ENCODE results near the gene TMEM119.

The TMEM119 gene

DNA sequence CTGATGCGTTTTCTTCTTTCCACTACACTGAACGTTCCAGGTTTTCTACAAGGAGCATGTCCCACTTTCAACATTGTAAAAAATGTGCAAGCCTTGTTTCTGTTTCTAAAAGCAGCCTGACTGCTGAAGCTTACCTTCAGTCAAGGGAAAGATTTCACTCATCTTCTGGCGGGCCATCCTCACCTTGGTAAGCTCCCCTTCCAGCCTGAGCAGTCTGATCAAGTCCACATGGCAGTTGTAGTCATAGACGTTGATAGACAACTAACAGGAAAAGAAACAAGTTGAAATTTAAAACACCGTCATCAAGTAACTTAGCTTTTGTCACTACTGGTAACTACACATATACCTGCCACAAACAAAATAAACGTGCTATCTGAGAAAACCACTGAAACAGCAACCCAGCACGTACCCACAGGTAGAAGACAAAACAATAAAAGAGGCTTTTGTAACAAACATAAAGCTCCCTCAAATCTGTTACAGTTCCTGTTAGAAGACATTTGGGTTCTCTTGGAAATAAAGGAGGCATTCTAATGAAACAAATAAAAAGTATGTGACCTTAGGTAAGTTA lies 48.8 kb downstream of the TMEM119 start:
- no peak overlapping the region for H3K4me3 ChIP-seq
- H3K27ac ChIP-seq: no peak overlapping the region
- H3K27me3 ChIP-seq: no peaks in the 10 kb centered on the region
- no peaks in the 10 kb centered on the region for H3K9me3 ChIP-seq
- H3K9ac ChIP-seq: no peak overlapping the region
- no peak for TF ChIP-seq Cebpa-rat (IDR thresholded peaks at IDR 0.05)
- H3K36me3 ChIP-seq: peaks cover 64% of the 10 kb centered on the region
- peaks cover 98% of the 10 kb centered on the region for H4K20me1 ChIP-seq
- no peak overlapping the region for H3K4me2 ChIP-seq
- H3K4me1 ChIP-seq: peaks cover 12% of the 10 kb centered on the region; the same call in 1 of the 2 replicates

DNA sequence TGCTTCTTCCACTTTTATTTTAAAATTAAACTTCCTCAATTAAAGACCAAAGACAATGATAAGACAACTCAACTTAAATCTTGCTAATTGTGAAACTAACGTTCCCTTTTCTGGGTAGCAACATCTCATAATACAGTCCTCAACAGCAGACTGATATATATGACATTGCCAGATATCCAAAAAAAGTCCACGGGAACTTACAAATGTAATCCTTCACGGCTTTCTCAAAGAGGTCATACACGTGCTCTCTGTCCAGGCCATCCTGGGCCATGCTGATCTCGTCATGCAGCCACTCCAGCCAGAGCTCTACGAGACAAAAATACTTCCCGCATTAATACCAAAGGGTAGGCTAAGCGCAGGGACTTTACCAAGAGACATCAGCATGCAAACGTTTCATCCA lies 50.2 kb downstream of the TMEM119 start:
- Histone ChIP-seq H3K9me3 (no peaks in the 10 kb centered on the region), H4K20me1 (peaks cover 98% of the 10 kb centered on the region), H3K4me3 (no peak overlapping the region), H3K27me3 (no peaks in the 10 kb centered on the region), H3K4me2 (no peak overlapping the region), H3K4me1 (peaks cover 12% of the 10 kb centered on the region; the same call in 1 of the 2 replicates), H3K9ac (no peak overlapping the region), H3K36me3 (peaks cover 71% of the 10 kb centered on the region), H3K27ac (no peak overlapping the region)
- TF ChIP-seq Cebpa-rat (IDR thresholded peaks at IDR 0.05): no peak

DNA sequence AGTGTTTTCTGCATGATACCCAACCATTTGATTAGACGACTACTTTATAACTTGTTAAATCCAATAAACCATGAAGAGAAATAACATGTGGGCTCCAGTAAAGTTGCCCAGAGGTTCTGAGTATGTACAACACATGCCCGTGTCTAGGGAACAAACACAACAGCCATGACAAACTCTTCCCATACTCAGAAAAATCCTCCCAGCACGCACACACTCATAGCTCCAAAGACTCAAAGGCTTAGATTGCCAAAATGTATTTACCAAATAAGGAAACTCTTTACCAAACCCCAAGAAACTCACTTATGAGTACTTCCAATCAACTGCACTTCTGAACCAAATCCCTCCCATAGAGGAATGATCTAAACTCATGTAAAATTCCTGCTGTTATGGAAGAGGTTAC lies 54.2 kb downstream of the TMEM119 start:
- Histone ChIP-seq H3K4me1 (no peaks in the 10 kb centered on the region), H3K9ac (no peak overlapping the region), H3K9me3 (no peaks in the 10 kb centered on the region), H3K4me3 (no peak overlapping the region), H4K20me1 (peaks cover 98% of the 10 kb centered on the region), H3K4me2 (no peak overlapping the region), H3K27me3 (no peaks in the 10 kb centered on the region), H3K27ac (no peak overlapping the region), H3K36me3 (peaks cover 99% of the 10 kb centered on the region)
- no peak for TF ChIP-seq Cebpa-rat (IDR thresholded peaks at IDR 0.05)

DNA sequence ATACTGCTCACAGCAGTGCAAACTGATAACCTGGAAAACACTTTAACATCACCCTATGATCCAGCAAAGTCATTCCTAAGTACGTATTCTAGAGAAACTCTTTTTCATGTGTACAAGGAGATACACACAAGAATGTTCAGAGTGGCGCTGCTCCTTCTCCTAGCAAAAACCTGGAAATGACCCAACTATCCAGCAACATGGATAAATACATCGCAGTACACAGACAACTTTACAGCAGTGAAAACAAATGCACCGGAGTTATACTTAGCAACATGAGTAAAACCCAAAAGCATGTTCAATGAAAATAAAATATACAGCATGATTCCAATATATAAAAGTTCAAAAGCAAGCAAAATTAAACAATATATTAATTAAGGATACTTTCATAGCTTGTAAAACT lies 55.6 kb downstream of the TMEM119 start:
- no peak overlapping the region for H3K4me3 ChIP-seq
- H3K27me3 ChIP-seq: no peaks in the 10 kb centered on the region
- H3K27ac ChIP-seq: no peak overlapping the region
- peaks cover 98% of the 10 kb centered on the region for H4K20me1 ChIP-seq
- no peaks in the 10 kb centered on the region for H3K4me1 ChIP-seq
- H3K9me3 ChIP-seq: no peaks in the 10 kb centered on the region
- H3K36me3 ChIP-seq: peaks cover 99% of the 10 kb centered on the region
- no peak for TF ChIP-seq Cebpa-rat (IDR thresholded peaks at IDR 0.05)
- H3K4me2 ChIP-seq: no peak overlapping the region
- H3K9ac ChIP-seq: no peak overlapping the region

Measured in BLaER1 (cell line).